WTC11 (cell line): Measurements from ENCODE around the gene PSMC3.

Source experiments
- SMAD3 ChIP-seq: sonication (generic); formaldehyde crosslinking; IDR thresholded peaks from 2 replicates; pipeline ENCODE4 v1.8.0; 2022; ENCODE audit warnings: missing genetic modification reagents, mild to moderate bottlenecking, borderline replicate concordance
- ZNF138 ChIP-seq: sonication (generic); formaldehyde crosslinking; conservative IDR thresholded peaks from 2 replicates; pipeline ENCODE4 v1.8.1; 2022; ENCODE audit warnings: mild to moderate bottlenecking, moderate library complexity, missing genetic modification reagents
- TF ChIP-seq, protein P1 (sequence below): fragments of 200-600 bp; IDR thresholded peaks from 2 replicates; pipeline ENCODE4 v1.8.0; 2022; ENCODE audit warnings: antibody characterized with exemption
- TF ChIP-seq, protein P2 (sequence below): sonication (generic); formaldehyde crosslinking; IDR thresholded peaks from 2 replicates; pipeline ENCODE4 v1.8.1; 2022; ENCODE audit warnings: mild to moderate bottlenecking, moderate library complexity, missing genetic modification reagents
- TF ChIP-seq, protein P3 (sequence below): sonication (generic); formaldehyde crosslinking; IDR thresholded peaks from 2 replicates; pipeline ENCODE4 v1.8.1; 2023; ENCODE audit warnings: mild to moderate bottlenecking, moderate library complexity, missing genetic modification reagents
- TF ChIP-seq, protein P4 (sequence below): sonication (generic); formaldehyde crosslinking; IDR thresholded peaks from 2 replicates; pipeline ENCODE4 v1.8.0; 2023; ENCODE audit warnings: missing genetic modification reagents
- TF ChIP-seq, protein P5 (sequence below): sonication (generic); formaldehyde crosslinking; IDR thresholded peaks from 2 replicates; pipeline ENCODE4 v1.8.0; 2022; ENCODE audit warnings: mild to moderate bottlenecking, missing genetic modification reagents

DNA sequence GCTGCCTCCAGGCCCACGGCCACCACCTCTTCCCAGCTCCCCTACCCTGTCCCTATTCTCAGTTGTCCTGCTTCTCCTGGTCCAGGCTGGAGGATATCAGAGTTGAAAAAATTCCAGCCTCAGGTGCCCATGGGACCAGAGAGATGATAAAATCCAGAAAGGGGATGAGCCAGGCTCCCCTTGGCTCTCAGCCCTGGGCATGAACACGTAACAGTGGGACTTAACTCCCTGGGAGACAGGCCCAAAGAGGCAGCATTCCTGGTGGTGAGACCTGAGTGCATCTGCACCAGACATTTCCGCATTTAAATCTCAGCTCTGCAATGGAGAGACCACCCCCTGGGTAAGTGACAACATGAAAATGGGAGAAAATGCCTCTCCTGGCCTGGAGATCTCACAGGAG, 28.2 kb downstream of the PSMC3 start:
- no peak for TF ChIP-seq SMAD3 (CRISPR knock-in tag)
- TF ChIP-seq, protein P1, sequence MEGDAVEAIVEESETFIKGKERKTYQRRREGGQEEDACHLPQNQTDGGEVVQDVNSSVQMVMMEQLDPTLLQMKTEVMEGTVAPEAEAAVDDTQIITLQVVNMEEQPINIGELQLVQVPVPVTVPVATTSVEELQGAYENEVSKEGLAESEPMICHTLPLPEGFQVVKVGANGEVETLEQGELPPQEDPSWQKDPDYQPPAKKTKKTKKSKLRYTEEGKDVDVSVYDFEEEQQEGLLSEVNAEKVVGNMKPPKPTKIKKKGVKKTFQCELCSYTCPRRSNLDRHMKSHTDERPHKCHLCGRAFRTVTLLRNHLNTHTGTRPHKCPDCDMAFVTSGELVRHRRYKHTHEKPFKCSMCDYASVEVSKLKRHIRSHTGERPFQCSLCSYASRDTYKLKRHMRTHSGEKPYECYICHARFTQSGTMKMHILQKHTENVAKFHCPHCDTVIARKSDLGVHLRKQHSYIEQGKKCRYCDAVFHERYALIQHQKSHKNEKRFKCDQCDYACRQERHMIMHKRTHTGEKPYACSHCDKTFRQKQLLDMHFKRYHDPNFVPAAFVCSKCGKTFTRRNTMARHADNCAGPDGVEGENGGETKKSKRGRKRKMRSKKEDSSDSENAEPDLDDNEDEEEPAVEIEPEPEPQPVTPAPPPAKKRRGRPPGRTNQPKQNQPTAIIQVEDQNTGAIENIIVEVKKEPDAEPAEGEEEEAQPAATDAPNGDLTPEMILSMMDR: no peak
- TF ChIP-seq, protein P2, sequence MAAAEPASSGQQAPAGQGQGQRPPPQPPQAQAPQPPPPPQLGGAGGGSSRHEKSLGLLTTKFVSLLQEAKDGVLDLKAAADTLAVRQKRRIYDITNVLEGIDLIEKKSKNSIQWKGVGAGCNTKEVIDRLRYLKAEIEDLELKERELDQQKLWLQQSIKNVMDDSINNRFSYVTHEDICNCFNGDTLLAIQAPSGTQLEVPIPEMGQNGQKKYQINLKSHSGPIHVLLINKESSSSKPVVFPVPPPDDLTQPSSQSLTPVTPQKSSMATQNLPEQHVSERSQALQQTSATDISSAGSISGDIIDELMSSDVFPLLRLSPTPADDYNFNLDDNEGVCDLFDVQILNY (CRISPR knock-in tag): no peak
- TF ChIP-seq, protein P3, sequence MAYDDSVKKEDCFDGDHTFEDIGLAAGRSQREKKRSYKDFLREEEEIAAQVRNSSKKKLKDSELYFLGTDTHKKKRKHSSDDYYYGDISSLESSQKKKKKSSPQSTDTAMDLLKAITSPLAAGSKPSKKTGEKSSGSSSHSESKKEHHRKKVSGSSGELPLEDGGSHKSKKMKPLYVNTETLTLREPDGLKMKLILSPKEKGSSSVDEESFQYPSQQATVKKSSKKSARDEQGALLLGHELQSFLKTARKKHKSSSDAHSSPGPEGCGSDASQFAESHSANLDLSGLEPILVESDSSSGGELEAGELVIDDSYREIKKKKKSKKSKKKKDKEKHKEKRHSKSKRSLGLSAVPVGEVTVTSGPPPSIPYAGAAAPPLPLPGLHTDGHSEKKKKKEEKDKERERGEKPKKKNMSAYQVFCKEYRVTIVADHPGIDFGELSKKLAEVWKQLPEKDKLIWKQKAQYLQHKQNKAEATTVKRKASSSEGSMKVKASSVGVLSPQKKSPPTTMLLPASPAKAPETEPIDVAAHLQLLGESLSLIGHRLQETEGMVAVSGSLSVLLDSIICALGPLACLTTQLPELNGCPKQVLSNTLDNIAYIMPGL (CRISPR knock-in tag): no peak
- no peak for TF ChIP-seq ZNF138 (CRISPR knock-in tag)
- TF ChIP-seq, protein P4, sequence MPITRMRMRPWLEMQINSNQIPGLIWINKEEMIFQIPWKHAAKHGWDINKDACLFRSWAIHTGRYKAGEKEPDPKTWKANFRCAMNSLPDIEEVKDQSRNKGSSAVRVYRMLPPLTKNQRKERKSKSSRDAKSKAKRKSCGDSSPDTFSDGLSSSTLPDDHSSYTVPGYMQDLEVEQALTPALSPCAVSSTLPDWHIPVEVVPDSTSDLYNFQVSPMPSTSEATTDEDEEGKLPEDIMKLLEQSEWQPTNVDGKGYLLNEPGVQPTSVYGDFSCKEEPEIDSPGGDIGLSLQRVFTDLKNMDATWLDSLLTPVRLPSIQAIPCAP (CRISPR knock-in tag): no peak
- TF ChIP-seq, protein P5, sequence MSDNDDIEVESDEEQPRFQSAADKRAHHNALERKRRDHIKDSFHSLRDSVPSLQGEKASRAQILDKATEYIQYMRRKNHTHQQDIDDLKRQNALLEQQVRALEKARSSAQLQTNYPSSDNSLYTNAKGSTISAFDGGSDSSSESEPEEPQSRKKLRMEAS: no peak
